MM.1S (cell line): ENCODE data around the gene AP3D1.
"Not testable (repeated sequence)": the region's sequence is repeated elsewhere in the genome, so short reads cannot be mapped to it uniquely, and the experiment has no call there.

ENCODE experiments used
- EZH2phosphoT487 ChIP-seq: fragments of 300-600 bp; sonication (generic); IDR thresholded peaks from 2 replicates; pipeline ENCODE4 v1.6.1; 2018; ENCODE audit warnings: antibody characterized with exemption, low read length
- TF ChIP-seq, protein P1 (sequence below): fragments of 300-600 bp; sonication (generic); IDR thresholded peaks from 2 replicates; pipeline ENCODE4 v1.5.1; 2016; ENCODE audit warnings: antibody characterized with exemption, low read length, mixed read lengths

DNA sequence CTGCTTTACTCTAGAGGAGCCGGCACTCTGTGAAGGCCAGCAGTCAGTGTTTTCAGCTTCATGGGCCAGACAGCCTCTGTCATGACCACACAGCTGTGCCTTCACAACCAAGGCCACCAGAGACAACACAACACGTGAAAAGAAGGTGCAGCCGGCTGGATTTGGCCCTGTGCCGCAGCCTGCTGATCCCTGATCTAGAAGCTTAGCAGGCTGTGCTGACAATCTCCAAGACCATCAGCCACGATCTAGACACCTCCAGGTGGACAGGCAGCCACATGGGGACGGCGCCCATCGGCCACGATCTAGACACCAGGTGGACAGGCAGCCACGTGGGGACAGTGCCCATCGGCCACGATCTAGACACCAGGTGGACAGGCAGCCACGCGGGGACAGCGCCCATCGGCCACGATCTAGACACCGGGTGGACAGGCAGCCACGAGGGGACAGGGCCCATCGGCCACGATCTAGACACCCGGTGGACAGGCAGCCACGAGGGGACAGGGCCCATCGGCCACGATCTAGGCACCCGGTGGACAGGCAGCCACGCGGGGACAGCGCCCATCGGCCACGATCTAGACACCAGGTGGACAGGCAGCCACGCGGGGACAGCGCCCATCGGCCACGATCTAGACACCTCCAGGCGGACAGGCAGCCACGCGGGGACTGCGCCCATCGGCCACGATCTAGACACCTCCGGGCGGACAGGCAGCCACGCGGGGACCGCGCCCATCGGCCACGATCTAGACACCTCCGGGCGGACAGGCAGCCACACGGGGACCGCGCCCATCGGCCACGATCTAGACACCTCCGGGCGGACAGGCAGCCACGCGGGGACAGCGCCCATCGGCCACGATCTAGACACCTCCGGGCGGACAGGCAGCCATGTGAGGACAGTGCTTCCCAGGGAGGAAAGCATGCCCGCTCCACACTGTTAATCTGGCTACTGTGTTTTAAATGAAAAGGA is 20.1 kb downstream of the AP3D1 start:
- TF ChIP-seq, protein P1, sequence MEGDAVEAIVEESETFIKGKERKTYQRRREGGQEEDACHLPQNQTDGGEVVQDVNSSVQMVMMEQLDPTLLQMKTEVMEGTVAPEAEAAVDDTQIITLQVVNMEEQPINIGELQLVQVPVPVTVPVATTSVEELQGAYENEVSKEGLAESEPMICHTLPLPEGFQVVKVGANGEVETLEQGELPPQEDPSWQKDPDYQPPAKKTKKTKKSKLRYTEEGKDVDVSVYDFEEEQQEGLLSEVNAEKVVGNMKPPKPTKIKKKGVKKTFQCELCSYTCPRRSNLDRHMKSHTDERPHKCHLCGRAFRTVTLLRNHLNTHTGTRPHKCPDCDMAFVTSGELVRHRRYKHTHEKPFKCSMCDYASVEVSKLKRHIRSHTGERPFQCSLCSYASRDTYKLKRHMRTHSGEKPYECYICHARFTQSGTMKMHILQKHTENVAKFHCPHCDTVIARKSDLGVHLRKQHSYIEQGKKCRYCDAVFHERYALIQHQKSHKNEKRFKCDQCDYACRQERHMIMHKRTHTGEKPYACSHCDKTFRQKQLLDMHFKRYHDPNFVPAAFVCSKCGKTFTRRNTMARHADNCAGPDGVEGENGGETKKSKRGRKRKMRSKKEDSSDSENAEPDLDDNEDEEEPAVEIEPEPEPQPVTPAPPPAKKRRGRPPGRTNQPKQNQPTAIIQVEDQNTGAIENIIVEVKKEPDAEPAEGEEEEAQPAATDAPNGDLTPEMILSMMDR, result not testable (repeated sequence)
- not testable (repeated sequence) for TF ChIP-seq EZH2phosphoT487
